Keratinocyte (primary cell): ENCODE measurements around the gene AXIN2. TPM values are rescaled to one million over a fixed set of nuclear protein-coding genes. Genes with fewer than 3 reads are reported as not detected.

ENCODE experiments used
- DNase-seq: peaks from one replicate; pipeline ENCODE4 v3.0.0-alpha.2; 2011; ENCODE audit warnings: low read depth, missing footprints, low spot score
- FAIRE-seq: peaks from 2 replicates; lab custom pipeline; 2011; peaks lifted over from hg19 to GRCh38; lab: Jason Lieb, UNC
- H2AFZ ChIP-seq: 2 replicates; pipeline ENCODE4 v1.6.0; 2012; ENCODE audit warnings: low read length, control low read depth, inconsistent platforms; ENCODE audit not compliant: control insufficient read depth
- H3K27ac ChIP-seq: 2 replicates; pipeline ENCODE4 v1.5.1; 2011; ENCODE audit warnings: low read length; ENCODE audit not compliant: control insufficient read depth, insufficient read depth
- H3K27me3 ChIP-seq: 3 replicates; pipeline ENCODE4 v1.6.0; 2011; ENCODE audit warnings: low read length; ENCODE audit not compliant: control insufficient read depth, insufficient read depth; ENCODE audit errors: extremely low read depth
- H3K36me3 ChIP-seq, 2 experiments: 2 replicates in 1 of 2; 3 replicates in 1 of 2; pipeline ENCODE4 v1.5.1; 2011; ENCODE audit warnings: low read length in 2 of 2, mild to moderate bottlenecking in 1 of 2; ENCODE audit not compliant: control insufficient read depth in 2 of 2, insufficient read depth in 2 of 2; ENCODE audit errors: extremely low read depth in 1 of 2
- H3K4me1 ChIP-seq: 3 replicates; pipeline ENCODE4 v1.5.1; 2011; ENCODE audit warnings: low read length; ENCODE audit not compliant: control insufficient read depth, insufficient read depth; ENCODE audit errors: extremely low read depth
- H3K4me2 ChIP-seq: 3 replicates; pipeline ENCODE4 v1.6.0; 2011; ENCODE audit warnings: low read depth, low read length; ENCODE audit not compliant: control insufficient read depth, insufficient read depth; ENCODE audit errors: extremely low read depth
- H3K4me3 ChIP-seq, 3 experiments: fragments of 200-600 bp in 1 of 3; sonication (generic) in 1 of 3; 2 replicates in 2 of 3; 3 replicates in 1 of 3; pipeline ENCODE4 v1.5.1; 2011 to 2016; ENCODE audit warnings: low read length in 3 of 3, mild to moderate bottlenecking in 3 of 3, control low read depth in 2 of 3, inconsistent platforms in 1 of 3, low read depth in 1 of 3, mixed read lengths in 1 of 3, mixed run types in 1 of 3, moderate library complexity in 1 of 3; ENCODE audit not compliant: control insufficient read depth in 2 of 3, insufficient read depth in 2 of 3; ENCODE audit errors: extremely low read depth in 1 of 3
- H3K79me2 ChIP-seq: 2 replicates; pipeline ENCODE4 v1.6.0; 2012; ENCODE audit warnings: low read length; ENCODE audit not compliant: control insufficient read depth, insufficient read depth
- H3K9ac ChIP-seq: 3 replicates; pipeline ENCODE4 v1.6.0; 2011; ENCODE audit warnings: low read length; ENCODE audit not compliant: control insufficient read depth, insufficient read depth; ENCODE audit errors: extremely low read depth
- H3K9me1 ChIP-seq: 3 replicates; pipeline ENCODE4 v1.6.0; 2011; ENCODE audit warnings: low read length; ENCODE audit not compliant: control insufficient read depth, insufficient read depth; ENCODE audit errors: extremely low read depth
- H3K9me3 ChIP-seq: 2 replicates; pipeline ENCODE4 v1.5.1; 2012; ENCODE audit warnings: low read depth, low read length; ENCODE audit not compliant: control insufficient read depth
- H4K20me1 ChIP-seq: 3 replicates; pipeline ENCODE4 v1.6.0; 2011; ENCODE audit warnings: low read length; ENCODE audit not compliant: control insufficient read depth, insufficient read depth; ENCODE audit errors: extremely low read depth
- EZH2 ChIP-seq: IDR thresholded peaks from one replicate; pipeline ENCODE4 v1.6.1; 2012; ENCODE audit warnings: inconsistent platforms, mild to moderate bottlenecking, low read length, moderate library complexity
- dilution Hi-C: fragments of 300-500 bp; cut with MboI; formaldehyde crosslinking; loops from one replicate; pipeline ENCODE4 v1.7.0; 2020; ENCODE audit warnings: low sequenced_read_pairs; ENCODE audit not compliant: extremely low pct_ligation_motif_present
- polyA plus RNA-seq, 5 experiments: library from polyadenylated mRNA; depleted of rRNA in 3 of 5; stranded (reverse) in 3 of 5; stranded (forward) in 1 of 5; unstranded in 1 of 5; fragments of >200 nt; gene quantifications; 1 replicate in 1 of 5; 2 replicates in 3 of 5; 3 replicates in 1 of 5; pipeline versions ENCODE4 v1.2.1 to v1.2.3, GENCODE V29; 2011 to 2012; ENCODE audit warnings: missing spikeins in 2 of 5, low read depth in 1 of 5, low replicate concordance in 1 of 5
- TF ChIP-seq, protein P1 (sequence below), 3 experiments: IDR thresholded peaks in 1 of 3; conservative IDR thresholded peaks in 1 of 3; optimal IDR thresholded peaks in 1 of 3; 2 replicates in 2 of 3; 3 replicates in 1 of 3; pipeline versions ENCODE3 to v1.5.1; 2011; ENCODE audit warnings: low read length in 3 of 3, mild to moderate bottlenecking in 3 of 3, moderate library complexity in 2 of 3, control low read depth in 1 of 3, inconsistent platforms in 1 of 3; ENCODE audit not compliant: insufficient read depth in 2 of 3; ENCODE audit errors: extremely low read depth in 1 of 3

The AXIN2 gene
- polyA plus RNA-seq, 1 donor (not counting 4 experiments of a cell fraction or from before 2014, with no cell fraction given), result 0.14 TPM

DNA sequence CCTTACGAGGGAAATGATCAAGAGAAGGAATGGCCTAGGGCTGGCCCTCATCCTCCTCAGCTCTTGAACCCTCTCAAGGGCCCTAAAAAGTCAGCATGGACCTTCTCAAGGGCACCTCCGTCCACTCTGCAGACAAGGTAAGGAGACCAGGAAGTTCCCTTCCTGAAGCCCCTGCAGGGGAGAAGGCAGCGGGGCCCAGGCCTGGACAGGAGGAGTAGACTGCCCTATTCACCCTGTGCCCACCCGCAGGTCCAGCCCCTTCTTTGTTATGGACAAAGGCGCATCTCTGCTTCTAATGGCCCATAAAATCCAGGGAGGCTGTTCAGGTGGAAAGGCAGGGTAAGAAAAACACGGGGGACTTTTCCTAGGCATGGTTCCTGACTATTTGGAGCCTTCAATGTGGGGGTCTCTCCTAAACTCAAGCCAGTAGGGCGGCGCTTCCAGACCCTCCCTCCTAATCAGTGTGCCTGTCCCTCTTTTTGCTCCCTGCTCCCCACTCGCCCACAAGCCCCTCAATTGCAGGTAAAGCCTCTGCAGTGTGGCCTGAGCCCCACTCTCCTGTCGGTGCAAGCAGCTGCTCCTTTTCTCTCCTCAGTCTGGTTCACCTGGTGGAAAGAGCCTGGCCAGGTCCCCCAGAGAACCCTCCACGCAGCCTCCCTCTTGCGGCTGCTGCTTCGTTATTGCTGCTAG is 28.2 kb downstream of the AXIN2 start:
- no peaks in the 10 kb centered on the region for H3K36me3 ChIP-seq
- no peaks in the 10 kb centered on the region for H3K79me2 ChIP-seq
- no peaks in the 10 kb centered on the region for H3K9me3 ChIP-seq
- TF ChIP-seq, protein P1, sequence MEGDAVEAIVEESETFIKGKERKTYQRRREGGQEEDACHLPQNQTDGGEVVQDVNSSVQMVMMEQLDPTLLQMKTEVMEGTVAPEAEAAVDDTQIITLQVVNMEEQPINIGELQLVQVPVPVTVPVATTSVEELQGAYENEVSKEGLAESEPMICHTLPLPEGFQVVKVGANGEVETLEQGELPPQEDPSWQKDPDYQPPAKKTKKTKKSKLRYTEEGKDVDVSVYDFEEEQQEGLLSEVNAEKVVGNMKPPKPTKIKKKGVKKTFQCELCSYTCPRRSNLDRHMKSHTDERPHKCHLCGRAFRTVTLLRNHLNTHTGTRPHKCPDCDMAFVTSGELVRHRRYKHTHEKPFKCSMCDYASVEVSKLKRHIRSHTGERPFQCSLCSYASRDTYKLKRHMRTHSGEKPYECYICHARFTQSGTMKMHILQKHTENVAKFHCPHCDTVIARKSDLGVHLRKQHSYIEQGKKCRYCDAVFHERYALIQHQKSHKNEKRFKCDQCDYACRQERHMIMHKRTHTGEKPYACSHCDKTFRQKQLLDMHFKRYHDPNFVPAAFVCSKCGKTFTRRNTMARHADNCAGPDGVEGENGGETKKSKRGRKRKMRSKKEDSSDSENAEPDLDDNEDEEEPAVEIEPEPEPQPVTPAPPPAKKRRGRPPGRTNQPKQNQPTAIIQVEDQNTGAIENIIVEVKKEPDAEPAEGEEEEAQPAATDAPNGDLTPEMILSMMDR (optimal IDR thresholded peaks at IDR 0.05 in 1 of 3, IDR thresholded peaks at IDR 0.05 in 1 of 3, conservative IDR thresholded peaks at IDR 0.05 in 1 of 3; ENCODE audit: extremely low read depth in 1 of 3, insufficient read depth in 2 of 3, low read length in 3 of 3), result no peak
- TF ChIP-seq EZH2, result no peak
- DNase-seq, result no peak
- H3K4me3 ChIP-seq, result no peak overlapping the region
- no peak overlapping the region for H3K9ac ChIP-seq
- no peak overlapping the region for H2AFZ ChIP-seq
- no peaks in the 10 kb centered on the region for H3K27me3 ChIP-seq
- H4K20me1 ChIP-seq, result no peaks in the 10 kb centered on the region
- no peaks in the 10 kb centered on the region for H3K4me1 ChIP-seq
- dilution Hi-C loops, result no loop called here
- no peak for FAIRE-seq
- H3K9me1 ChIP-seq, result no peaks in the 10 kb centered on the region
- H3K4me2 ChIP-seq, result no peak overlapping the region
- no peak overlapping the region for H3K27ac ChIP-seq

DNA sequence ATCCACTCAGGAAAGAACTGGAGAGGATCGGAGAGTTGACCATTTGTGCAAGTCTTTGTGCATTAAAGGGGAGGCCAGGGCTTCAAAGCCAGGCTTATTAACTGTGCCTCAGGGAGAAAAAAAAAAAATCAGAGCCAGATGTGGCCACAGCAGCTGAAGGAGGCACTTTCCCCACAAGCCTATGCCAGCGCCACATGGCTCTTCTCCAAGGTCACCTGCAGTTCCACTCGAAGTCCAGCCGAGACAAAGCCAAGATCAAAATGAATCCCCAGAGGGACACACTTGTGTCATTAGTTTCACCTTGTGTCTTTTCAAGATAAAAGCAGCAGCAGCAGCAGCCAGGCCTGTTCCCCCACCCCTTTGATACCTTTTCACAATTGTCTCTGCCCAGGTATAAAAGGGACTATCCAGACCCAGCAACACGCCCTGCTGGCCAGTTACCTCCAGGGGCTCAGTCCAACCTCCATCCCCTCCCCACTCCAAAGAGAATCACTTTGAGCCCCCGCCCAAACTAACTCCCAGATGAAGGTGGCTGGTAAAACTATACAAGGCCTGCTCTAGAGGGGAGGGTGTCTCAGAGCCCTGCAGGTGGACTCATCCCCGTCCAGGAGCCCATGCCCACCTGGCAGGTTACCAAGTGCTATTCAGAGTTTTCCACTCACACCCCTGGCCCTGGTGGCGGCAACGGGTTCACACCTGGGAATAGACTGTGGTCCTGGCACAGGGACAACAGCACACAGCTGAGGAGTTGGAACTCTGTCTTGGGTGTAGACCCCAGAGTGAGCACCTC is 29.2 kb downstream of the AXIN2 start:
- no peak for DNase-seq
- TF ChIP-seq, protein P1 (optimal IDR thresholded peaks at IDR 0.05 in 1 of 3, IDR thresholded peaks at IDR 0.05 in 1 of 3, conservative IDR thresholded peaks at IDR 0.05 in 1 of 3; ENCODE audit: extremely low read depth in 1 of 3, insufficient read depth in 2 of 3, low read length in 3 of 3), result no peak
- TF ChIP-seq EZH2, result no peak
- no peaks in the 10 kb centered on the region for H3K9me3 ChIP-seq
- no peak overlapping the region for H2AFZ ChIP-seq
- H3K4me1 ChIP-seq, result no peaks in the 10 kb centered on the region
- FAIRE-seq, result no peak
- H3K27ac ChIP-seq, result no peak overlapping the region
- H3K27me3 ChIP-seq, result no peaks in the 10 kb centered on the region
- H3K36me3 ChIP-seq, result no peaks in the 10 kb centered on the region
- H3K4me3 ChIP-seq, result no peak overlapping the region
- H3K4me2 ChIP-seq, result no peak overlapping the region
- no peak overlapping the region for H3K9ac ChIP-seq
- H3K9me1 ChIP-seq, result no peaks in the 10 kb centered on the region
- dilution Hi-C loops, result no loop called here
- H3K79me2 ChIP-seq, result no peaks in the 10 kb centered on the region
- H4K20me1 ChIP-seq, result no peaks in the 10 kb centered on the region
